Loucy (cell line): ENCODE measurements around the gene ACIN1.

Source experiments
- H2AFZ ChIP-seq: fragments of 200-600 bp; sonication (generic); 2 replicates; pipeline ENCODE4 v1.6.0; 2016; ENCODE audit warnings: antibody characterized with exemption, mild to moderate bottlenecking, low read length, moderate library complexity
- H3F3A ChIP-seq: fragments of 200-600 bp; 2 replicates; pipeline ENCODE4 v1.6.0; 2016; ENCODE audit warnings: antibody characterized with exemption, low read depth, mild to moderate bottlenecking
- H3K27me3 ChIP-seq: fragments of 200-600 bp; sonication (generic); 2 replicates; pipeline ENCODE4 v1.6.1; 2014; ENCODE audit warnings: low read length, mild to moderate bottlenecking; ENCODE audit not compliant: insufficient read depth, poor library complexity, severe bottlenecking
- H3K36me3 ChIP-seq: fragments of 200-600 bp; sonication (generic); 2 replicates; pipeline ENCODE4 v1.6.1; 2016; ENCODE audit warnings: low read length; ENCODE audit not compliant: insufficient read depth
- H3K4me1 ChIP-seq: fragments of 200-600 bp; sonication (generic); 2 replicates; pipeline ENCODE4 v1.5.1; 2014; ENCODE audit warnings: low read length, mild to moderate bottlenecking; ENCODE audit not compliant: insufficient read depth, poor library complexity, severe bottlenecking
- H3K4me2 ChIP-seq: fragments of 200-600 bp; sonication (generic); 2 replicates; pipeline ENCODE4 v1.6.0; 2014; ENCODE audit warnings: antibody characterized with exemption, low read length, low read depth, mild to moderate bottlenecking; ENCODE audit not compliant: poor library complexity, severe bottlenecking
- H3K4me3 ChIP-seq: fragments of 200-600 bp; sonication (generic); 2 replicates; pipeline ENCODE4 v1.5.1; 2014; ENCODE audit warnings: low read length, mild to moderate bottlenecking, mixed read lengths; ENCODE audit not compliant: poor library complexity, severe bottlenecking
- H3K79me2 ChIP-seq: fragments of 200-600 bp; sonication (generic); 2 replicates; pipeline ENCODE4 v1.6.1; 2014; ENCODE audit warnings: low read length; ENCODE audit not compliant: insufficient read depth
- H3K9ac ChIP-seq: fragments of 200-600 bp; sonication (generic); 2 replicates; pipeline ENCODE4 v1.6.0; 2014; ENCODE audit warnings: mild to moderate bottlenecking, low read depth, low read length, moderate library complexity; ENCODE audit not compliant: poor library complexity, severe bottlenecking
- H3K9me2 ChIP-seq: fragments of 200-600 bp; sonication (generic); replicated peaks from 2 replicates; pipeline ENCODE4 v1.6.1; 2016; ENCODE audit warnings: low read depth, low read length, mixed read lengths
- H3K9me3 ChIP-seq: fragments of 200-600 bp; sonication (generic); 2 replicates; pipeline ENCODE4 v1.6.1; 2014; ENCODE audit warnings: mild to moderate bottlenecking, antibody characterized with exemption, low read length, low read depth; ENCODE audit not compliant: insufficient read depth
- H4K20me1 ChIP-seq: fragments of 200-600 bp; sonication (generic); 2 replicates; pipeline ENCODE4 v1.6.0; 2014; ENCODE audit warnings: antibody characterized with exemption, low read length, mild to moderate bottlenecking; ENCODE audit not compliant: insufficient read depth, poor library complexity, severe bottlenecking
- EZH2phosphoT487 ChIP-seq: fragments of 200-600 bp; IDR thresholded peaks from 2 replicates; pipeline ENCODE4 v1.6.1; 2018; ENCODE audit warnings: antibody characterized with exemption, mild to moderate bottlenecking, moderate library complexity, borderline replicate concordance
- TF ChIP-seq, protein P1 (sequence below): fragments of 200-600 bp; sonication (generic); conservative IDR thresholded peaks from 2 replicates; pipeline ENCODE4 v1.5.1; 2014; ENCODE audit warnings: mild to moderate bottlenecking, antibody characterized with exemption, low read length

ACIN1 gene

DNA sequence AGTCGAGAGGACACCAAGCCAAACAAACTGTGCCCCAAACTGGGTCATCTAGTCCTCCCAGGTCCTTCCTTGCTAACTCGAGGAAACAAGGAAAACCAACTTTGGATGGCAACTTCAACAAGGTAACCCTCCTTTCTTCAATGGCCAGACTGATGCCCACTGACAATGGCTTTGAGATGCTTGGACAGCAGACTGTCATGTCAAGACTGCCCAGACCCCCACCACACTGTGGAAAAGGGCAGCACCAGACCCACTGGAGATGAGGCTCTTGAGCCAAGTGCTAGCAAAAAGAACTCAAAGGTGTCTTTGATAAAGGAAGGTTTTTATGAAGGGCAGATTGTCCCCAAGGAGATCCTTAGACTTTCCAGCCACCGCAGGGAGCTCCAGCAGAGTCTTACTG lies 28.6 kb downstream of the ACIN1 start:
- Histone ChIP-seq H3F3A (no peaks in the 10 kb centered on the region), H3K9ac (no peak overlapping the region), H3K79me2 (peaks cover 50% of the 10 kb centered on the region), H4K20me1 (peaks cover 44% of the 10 kb centered on the region), H3K9me3 (no peaks in the 10 kb centered on the region), H3K27me3 (no peaks in the 10 kb centered on the region), H3K9me2 (no peaks in the 10 kb centered on the region), H3K36me3 (peaks cover 67% of the 10 kb centered on the region; the same call in 1 of the 2 replicates), H2AFZ (no peak overlapping the region), H3K4me1 (peaks cover 12% of the 10 kb centered on the region), H3K4me2 (no peak overlapping the region), H3K4me3 (no peak overlapping the region)
- no peak for TF ChIP-seq EZH2phosphoT487
- TF ChIP-seq, protein P1, sequence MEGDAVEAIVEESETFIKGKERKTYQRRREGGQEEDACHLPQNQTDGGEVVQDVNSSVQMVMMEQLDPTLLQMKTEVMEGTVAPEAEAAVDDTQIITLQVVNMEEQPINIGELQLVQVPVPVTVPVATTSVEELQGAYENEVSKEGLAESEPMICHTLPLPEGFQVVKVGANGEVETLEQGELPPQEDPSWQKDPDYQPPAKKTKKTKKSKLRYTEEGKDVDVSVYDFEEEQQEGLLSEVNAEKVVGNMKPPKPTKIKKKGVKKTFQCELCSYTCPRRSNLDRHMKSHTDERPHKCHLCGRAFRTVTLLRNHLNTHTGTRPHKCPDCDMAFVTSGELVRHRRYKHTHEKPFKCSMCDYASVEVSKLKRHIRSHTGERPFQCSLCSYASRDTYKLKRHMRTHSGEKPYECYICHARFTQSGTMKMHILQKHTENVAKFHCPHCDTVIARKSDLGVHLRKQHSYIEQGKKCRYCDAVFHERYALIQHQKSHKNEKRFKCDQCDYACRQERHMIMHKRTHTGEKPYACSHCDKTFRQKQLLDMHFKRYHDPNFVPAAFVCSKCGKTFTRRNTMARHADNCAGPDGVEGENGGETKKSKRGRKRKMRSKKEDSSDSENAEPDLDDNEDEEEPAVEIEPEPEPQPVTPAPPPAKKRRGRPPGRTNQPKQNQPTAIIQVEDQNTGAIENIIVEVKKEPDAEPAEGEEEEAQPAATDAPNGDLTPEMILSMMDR, result no peak

GRCh38 chr14:23063601-23064000 lies 31.3 kb downstream of the ACIN1 start:
- no peak overlapping the region for H3K4me3 ChIP-seq
- no peak overlapping the region for H3K9ac ChIP-seq
- peaks cover 28% of the 10 kb centered on the region for H4K20me1 ChIP-seq
- no peaks in the 10 kb centered on the region for H3K9me2 ChIP-seq
- H3K27me3 ChIP-seq, result no peaks in the 10 kb centered on the region
- no peak overlapping the region for H3K4me2 ChIP-seq
- TF ChIP-seq, protein P1, result no peak
- no peak for TF ChIP-seq EZH2phosphoT487
- no peak overlapping the region for H2AFZ ChIP-seq
- H3K4me1 ChIP-seq, result peaks cover 4% of the 10 kb centered on the region
- no peaks in the 10 kb centered on the region for H3F3A ChIP-seq
- peaks cover 28% of the 10 kb centered on the region for H3K79me2 ChIP-seq
- H3K36me3 ChIP-seq, result peaks cover 88% of the 10 kb centered on the region; the same call in 1 of the 2 replicates
- no peaks in the 10 kb centered on the region for H3K9me3 ChIP-seq

- H3K27me3 ChIP-seq, result no peaks in the 10 kb centered on the region
- H2AFZ ChIP-seq, result no peak overlapping the region
- peaks cover 16% of the 10 kb centered on the region for H4K20me1 ChIP-seq
- H3K4me3 ChIP-seq, result no peak overlapping the region
- no peak for TF ChIP-seq EZH2phosphoT487
- TF ChIP-seq, protein P1, result no peak
- H3K9ac ChIP-seq, result no peak overlapping the region
- no peak overlapping the region for H3K4me2 ChIP-seq
- H3K36me3 ChIP-seq, result peaks cover 74% of the 10 kb centered on the region; the same call in 1 of the 2 replicates
- no peaks in the 10 kb centered on the region for H3F3A ChIP-seq
- H3K9me2 ChIP-seq, result no peaks in the 10 kb centered on the region
- H3K4me1 ChIP-seq, result peaks cover 5% of the 10 kb centered on the region
- H3K79me2 ChIP-seq, result peaks cover 15% of the 10 kb centered on the region; the same call in 1 of the 2 replicates
- no peaks in the 10 kb centered on the region for H3K9me3 ChIP-seq
These were observed 32.9 kb downstream of the ACIN1 start for GRCh38 chr14:23062002-23062401.
